NCI-H1930 (cell line): ENCODE measurements around the gene STIMATE.

Experiments used
- DNase-seq, 2 experiments: peaks; one replicate each; lab custom pipeline; 2025; lab: John Stamatoyannopoulos, UW

Gene STIMATE

DNA sequence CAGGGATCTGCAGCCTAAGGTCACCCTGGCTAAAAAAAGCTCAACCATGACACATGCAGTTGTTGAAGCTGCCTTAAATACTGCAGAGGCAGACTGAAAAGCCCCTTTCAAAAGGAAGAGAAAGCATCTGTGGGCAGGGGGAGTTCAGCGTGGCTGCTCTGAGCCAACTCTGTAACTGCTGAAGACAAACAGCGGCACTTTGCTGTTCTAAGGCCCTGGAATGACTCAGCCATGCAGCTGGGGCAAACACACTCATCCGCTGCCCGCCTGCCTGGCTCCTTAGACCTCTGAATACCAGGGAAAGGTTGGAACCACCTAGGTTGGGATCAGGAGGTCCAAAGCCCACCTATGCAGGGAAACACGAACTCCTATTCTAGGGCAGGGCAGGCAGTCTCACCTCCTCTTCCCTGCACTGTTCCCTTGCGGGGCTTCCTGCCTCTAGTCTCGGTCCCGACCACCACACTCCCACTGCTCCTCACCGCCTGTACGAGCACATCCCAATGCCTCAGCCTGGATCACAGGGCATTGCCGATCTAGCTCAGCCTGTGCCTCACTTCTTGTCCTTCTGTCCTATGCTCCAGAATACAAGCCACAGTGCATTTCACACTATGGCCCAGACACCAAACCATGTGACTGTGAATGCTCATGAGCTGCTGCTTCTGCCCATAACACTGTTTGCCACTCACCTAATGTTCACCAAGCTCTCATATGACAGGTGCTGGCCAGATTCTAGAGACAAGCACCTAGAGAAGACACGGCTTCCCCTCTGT lies 56.0 kb downstream of the STIMATE start:
- no peak for DNase-seq

- no peak for DNase-seq
These were observed 57.3 kb downstream of the STIMATE start for GRCh38 chr3:52839892-52840545.

- no peak for DNase-seq
These were observed 58.1 kb downstream of the STIMATE start for GRCh38 chr3:52839268-52839575.

- no peak for DNase-seq
These were observed 58.6 kb downstream of the STIMATE start for GRCh38 chr3:52838561-52839267.

- DNase-seq = no peak
These were observed 60.4 kb downstream of the STIMATE start for GRCh38 chr3:52836986-52837385.

DNA sequence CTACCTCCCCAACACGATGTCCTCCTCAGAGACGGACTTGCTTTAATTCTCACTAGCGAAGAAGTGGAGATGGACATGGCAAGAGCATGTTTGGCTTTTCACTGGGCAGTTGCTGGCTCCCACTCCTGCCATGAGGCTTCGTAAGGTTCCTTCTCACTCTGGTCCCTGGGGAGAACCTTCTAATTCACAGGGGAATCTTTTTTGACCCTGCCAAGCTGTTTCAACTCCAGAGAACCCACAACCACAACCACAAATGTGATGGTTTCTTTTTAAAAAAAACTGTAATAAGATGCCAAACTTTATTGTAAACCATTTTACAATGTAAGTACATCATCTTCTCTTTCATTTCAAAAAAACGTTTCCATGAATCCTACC lies 60.9 kb downstream of the STIMATE start:
- no peak for DNase-seq

DNA sequence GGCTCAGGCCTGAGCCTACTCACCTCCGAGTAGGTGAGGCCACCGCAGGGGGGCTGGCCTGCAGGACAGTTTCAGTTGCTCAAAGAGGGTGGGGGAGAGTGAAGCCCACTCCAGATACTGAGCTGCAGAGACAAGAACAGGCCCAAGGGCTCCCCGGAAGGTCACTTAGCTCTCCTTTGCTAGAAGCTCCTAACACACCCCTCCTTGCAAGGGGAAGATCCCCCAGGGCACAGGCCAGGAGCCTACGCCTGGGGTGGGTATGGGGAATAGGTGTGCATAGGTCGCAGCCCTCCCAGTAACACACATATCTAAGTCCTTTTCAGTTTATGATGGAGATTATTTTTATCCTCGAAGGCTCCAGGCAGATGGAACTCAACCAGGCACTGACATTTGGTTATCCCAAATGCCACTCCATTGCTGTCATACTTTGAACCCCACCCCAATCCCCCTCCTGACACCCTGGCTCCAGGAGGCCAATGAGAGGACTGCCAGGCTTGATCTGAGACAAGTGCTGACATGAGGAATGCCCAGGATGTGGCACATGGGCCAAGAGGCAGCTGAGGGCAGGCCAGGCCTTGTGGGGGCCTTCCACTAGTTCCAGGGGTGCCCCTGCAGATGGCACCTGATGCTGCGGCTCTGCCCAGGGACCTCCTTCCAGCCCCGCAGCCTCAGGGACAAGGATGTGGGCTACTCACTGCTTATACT lies 61.4 kb downstream of the STIMATE start:
- DNase-seq = no peak

DNA sequence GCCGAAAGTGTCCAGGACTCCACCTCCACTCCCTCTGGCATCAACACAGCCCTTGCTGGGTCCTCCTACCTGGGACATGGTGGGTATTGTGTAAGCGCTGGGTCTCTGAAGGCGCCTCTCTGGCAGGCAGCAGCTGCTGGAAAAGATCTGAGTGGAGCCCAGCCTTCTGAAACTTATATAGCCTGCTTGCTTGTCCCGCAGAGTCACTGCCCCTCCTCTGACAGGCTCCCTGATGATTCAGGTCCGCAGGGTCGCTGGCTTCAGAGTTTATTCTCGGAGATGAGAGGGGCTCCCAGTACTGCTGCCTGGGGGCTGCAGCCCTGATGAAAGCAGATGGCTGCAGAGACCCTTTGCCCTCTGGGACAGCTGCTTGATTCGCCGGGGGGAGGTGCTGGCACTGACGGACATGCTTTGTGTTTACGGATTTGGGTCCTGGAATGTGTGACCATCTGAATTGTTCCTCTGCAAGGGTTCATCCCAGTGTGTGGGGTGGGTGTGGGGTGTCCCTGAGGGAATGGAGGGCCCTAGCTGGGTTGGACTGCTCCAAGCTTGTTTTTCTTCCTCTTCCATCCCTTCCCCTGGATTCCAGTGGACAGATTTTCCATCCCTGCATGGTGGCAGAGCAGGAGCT lies 62.4 kb downstream of the STIMATE start, which contains the start of gene MUSTN1:
TSS of gene MUSTN1 (minus strand) at position 149 of the 631 bp plus-strand sequence. CDS start at position 78, 71 bp downstream.
- no peak for DNase-seq

GRCh38 chr3:52833202-52833601 lies 64.1 kb downstream of the STIMATE start:
- no peak for DNase-seq

GRCh38 chr3:52831500-52832301 lies 65.6 kb downstream of the STIMATE start:
- no peak for DNase-seq

- no peak for DNase-seq
These were observed 66.7 kb downstream of the STIMATE start, which contains the start of gene ITIH4 for GRCh38 chr3:52830535-52831258. Gene ITIH4 (minus strand): TSS chr3:52830672. CDS start chr3:52830642, 30 bp downstream.

DNA sequence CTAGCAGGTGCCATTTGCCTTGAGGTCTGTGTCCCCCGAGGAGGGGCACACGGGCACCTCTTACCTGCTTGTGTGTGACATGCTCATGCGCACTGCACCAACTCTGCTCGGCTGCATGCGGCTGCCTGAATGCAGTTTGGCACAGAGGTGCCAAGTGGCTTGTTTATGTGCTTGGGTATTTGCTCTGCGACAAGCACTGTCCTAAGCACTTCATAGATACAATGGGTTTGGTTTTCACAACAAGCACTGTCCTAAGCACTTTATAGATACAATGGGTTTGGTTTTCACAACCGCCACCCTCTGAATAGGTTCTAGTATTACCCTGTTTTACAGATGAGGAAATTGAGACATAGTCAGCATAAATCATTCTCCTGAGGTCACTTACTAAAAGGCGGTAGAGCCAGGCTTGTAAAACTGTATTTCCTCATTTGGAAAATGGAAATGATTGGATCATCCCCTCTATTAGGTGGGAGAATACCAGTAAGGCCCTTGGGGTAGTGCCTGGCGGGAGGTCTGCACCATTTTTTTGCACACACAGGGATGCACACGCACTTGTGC lies 67.4 kb downstream of the STIMATE start:
- no peak for DNase-seq

GRCh38 chr3:52829482-52829881 lies 67.9 kb downstream of the STIMATE start:
- no peak for DNase-seq

- no peak for DNase-seq
These were observed 69.4 kb downstream of the STIMATE start for GRCh38 chr3:52827866-52828376.

- no peak for DNase-seq
These were observed 69.9 kb downstream of the STIMATE start for GRCh38 chr3:52827441-52827840.

DNA sequence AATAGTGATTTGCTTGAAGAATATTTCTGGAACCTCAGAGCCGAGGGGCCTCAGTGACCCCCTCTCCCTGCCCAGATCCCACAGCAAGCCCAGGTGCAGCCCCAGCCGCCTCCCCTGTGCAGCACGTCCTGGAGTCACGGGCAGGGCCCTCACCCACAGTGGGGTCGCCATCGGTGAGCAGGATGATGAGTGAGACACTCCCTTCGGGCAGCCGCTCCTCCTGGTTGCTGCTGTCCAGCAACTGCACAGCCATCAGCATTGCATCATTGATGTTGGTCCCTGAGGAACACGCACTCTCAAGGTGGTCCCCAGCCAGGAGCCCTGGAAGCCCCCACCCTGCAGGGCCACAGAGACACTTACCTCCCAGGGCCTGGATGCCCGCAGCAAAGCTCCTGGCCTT lies 73.3 kb downstream of the STIMATE start:
- DNase-seq = no peak

- no peak for DNase-seq
These were observed 75.0 kb downstream of the STIMATE start for GRCh38 chr3:52822363-52822762.

DNA sequence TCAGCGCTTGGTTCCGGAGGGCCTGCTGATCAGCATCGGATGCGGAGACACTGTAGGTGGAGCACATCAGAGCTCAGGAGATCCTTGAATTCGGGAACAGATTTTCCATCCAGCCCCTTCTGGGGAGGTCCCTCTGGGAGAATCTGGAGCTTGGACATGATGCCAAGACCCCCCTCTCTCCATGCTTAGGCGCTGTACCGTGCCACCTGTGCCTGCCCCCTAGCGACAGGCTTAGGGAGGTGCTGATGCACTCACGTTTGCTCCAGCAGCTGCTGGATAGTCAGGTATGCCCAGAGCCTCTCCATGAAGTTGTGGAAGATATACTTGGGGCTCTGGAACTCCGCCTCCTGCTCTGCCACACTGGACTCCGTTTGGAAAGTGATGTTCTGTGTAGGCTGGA lies 76.6 kb downstream of the STIMATE start:
- DNase-seq = peak in 1 of 2 experiments; percentile 5

- no peak for DNase-seq
These were observed 77.4 kb downstream of the STIMATE start for GRCh38 chr3:52819936-52820335.

DNA sequence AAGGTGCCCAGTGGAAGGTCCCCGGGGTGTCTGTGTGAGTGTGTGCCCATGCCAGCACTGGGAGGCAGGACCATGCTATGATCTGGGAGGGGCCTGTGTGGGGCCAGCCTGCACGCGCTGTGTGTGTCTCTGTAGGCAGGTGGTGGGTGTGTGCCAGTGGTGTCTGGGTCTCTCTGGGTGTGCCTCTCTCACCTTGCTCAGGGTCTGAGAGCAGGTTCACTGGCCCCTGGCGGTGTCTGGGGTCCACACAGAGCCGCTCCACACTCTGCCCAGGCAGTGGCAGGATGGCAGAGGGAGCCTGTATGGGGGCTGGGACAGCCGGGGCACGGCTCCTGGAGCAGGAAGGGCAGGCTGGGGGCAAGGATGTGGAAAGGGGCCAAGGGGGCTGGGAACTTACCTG lies 79.5 kb downstream of the STIMATE start:
- no peak for DNase-seq
